Endothelial cell of umbilical vein (primary cell): ENCODE measurements around the gene SESN1. TPM values are rescaled to one million over a fixed set of nuclear protein-coding genes. Genes with fewer than 3 reads are reported as not detected.

ENCODE experiments used
- BruUV-seq: library from RNA; stranded (reverse); fragments of 400-500 nt; replicated peaks from 2 replicates; lab custom pipeline; 2021; lab: Mats Ljungman, UMichigan
- CTCF ChIA-PET: fragments of 300-600, 350-600 bp; sonication (Branson Sonifier 250); formaldehyde crosslinking; loops from one replicate; lab custom pipeline; 2021; ENCODE audit warnings: antibody characterized with exemption, inconsistent platforms; lab: Charles Lee
- POLR2A ChIA-PET: fragments of 300-600, 350-600 bp; sonication (Branson Sonifier 250); formaldehyde crosslinking; loops from one replicate; lab custom pipeline; 2021; ENCODE audit warnings: antibody characterized with exemption, inconsistent platforms; lab: Charles Lee
- DNase-seq: peaks from one replicate; pipeline ENCODE4 v3.0.0-alpha.2; 2011; ENCODE audit warnings: low read depth, low spot score
- FAIRE-seq: peaks from 2 replicates; lab custom pipeline; 2011; peaks lifted over from hg19 to GRCh38; lab: Jason Lieb, UNC
- H2AFZ ChIP-seq: 2 replicates; pipeline ENCODE4 v1.6.0; 2012; ENCODE audit warnings: low read depth, low read length, control low read depth, inconsistent platforms
- H3K27ac ChIP-seq: 2 replicates; pipeline ENCODE4 v1.5.1; 2011; ENCODE audit warnings: low read depth, mild to moderate bottlenecking, control low read depth, low read length, moderate library complexity; ENCODE audit not compliant: insufficient read depth
- H3K27me3 ChIP-seq, 2 experiments: 2 replicates each; pipeline versions ENCODE4 v1.6.0 to v1.6.1; 2011; ENCODE audit warnings: low read length in 2 of 2, mixed read lengths in 1 of 2; ENCODE audit not compliant: control insufficient read depth in 2 of 2, insufficient read depth in 2 of 2
- H3K36me3 ChIP-seq, 2 experiments: 2 replicates in 1 of 2; 3 replicates in 1 of 2; pipeline ENCODE4 v1.5.1; 2011; ENCODE audit warnings: low read length in 2 of 2, mild to moderate bottlenecking in 1 of 2, moderate library complexity in 1 of 2; ENCODE audit not compliant: control insufficient read depth in 2 of 2, insufficient read depth in 2 of 2; ENCODE audit errors: extremely low read depth in 1 of 2
- H3K4me1 ChIP-seq: 3 replicates; pipeline ENCODE4 v1.5.1; 2011; ENCODE audit warnings: mild to moderate bottlenecking, low read length; ENCODE audit not compliant: control insufficient read depth, insufficient read depth; ENCODE audit errors: extremely low read depth
- H3K4me2 ChIP-seq: 2 replicates; pipeline ENCODE4 v1.6.1; 2011; ENCODE audit warnings: low read length, control low read depth, mixed read lengths; ENCODE audit not compliant: insufficient read depth
- H3K4me3 ChIP-seq, 3 experiments: fragments of 200-600 bp in 1 of 3; sonication (generic), shearing (Covaris generic) in 1 of 3; replicated peaks in 1 of 3; 2 replicates each; pipeline ENCODE4 v1.5.1; 2011 to 2016; ENCODE audit warnings: control low read depth in 3 of 3, low read length in 3 of 3, mild to moderate bottlenecking in 2 of 3, inconsistent platforms in 1 of 3, low read depth in 1 of 3, moderate library complexity in 1 of 3; ENCODE audit not compliant: insufficient read depth in 1 of 3
- H3K79me2 ChIP-seq: 2 replicates; pipeline ENCODE4 v1.6.0; 2012; ENCODE audit warnings: low read length, inconsistent platforms; ENCODE audit not compliant: control insufficient read depth, insufficient read depth
- H3K9ac ChIP-seq: replicated peaks from 2 replicates; pipeline ENCODE3; 2011; ENCODE audit warnings: low read length, control low read depth; ENCODE audit not compliant: insufficient read depth; ENCODE audit errors: extremely low read depth
- H3K9me1 ChIP-seq: replicated peaks from 3 replicates; pipeline ENCODE4 v1.6.0; 2011; ENCODE audit warnings: mild to moderate bottlenecking, low read length; ENCODE audit not compliant: control insufficient read depth, insufficient read depth; ENCODE audit errors: extremely low read depth
- H3K9me3 ChIP-seq: replicated peaks from 2 replicates; pipeline ENCODE4 v1.5.1; 2012; ENCODE audit warnings: low read length, inconsistent platforms; ENCODE audit not compliant: control insufficient read depth, insufficient read depth
- H4K20me1 ChIP-seq: replicated peaks from 2 replicates; pipeline ENCODE3; 2011; ENCODE audit warnings: mild to moderate bottlenecking, low read length; ENCODE audit not compliant: control insufficient read depth, insufficient read depth; ENCODE audit errors: extremely low read depth
- EZH2 ChIP-seq: IDR thresholded peaks from 2 replicates; pipeline ENCODE4 v1.6.1; 2012; ENCODE audit warnings: borderline replicate concordance, low read depth, mild to moderate bottlenecking, moderate library complexity, low read length, inconsistent platforms; ENCODE audit not compliant: severe bottlenecking
- FOS ChIP-seq: IDR thresholded peaks from 2 replicates; pipeline ENCODE4 v1.6.1; 2011; ENCODE audit warnings: mild to moderate bottlenecking, low read length, moderate library complexity, borderline replicate concordance; ENCODE audit not compliant: insufficient read depth
- GATA2 ChIP-seq: IDR thresholded peaks from 2 replicates; pipeline ENCODE4 v1.7.0; 2011; ENCODE audit warnings: low read depth, mild to moderate bottlenecking, moderate library complexity, mixed read lengths, low read length; ENCODE audit not compliant: insufficient read length, insufficient read depth
- MYC ChIP-seq: IDR thresholded peaks from one replicate; pipeline ENCODE4 v1.6.1; 2011; ENCODE audit warnings: mild to moderate bottlenecking, low read depth, low read length
- POLR2AphosphoS5 ChIP-seq: IDR thresholded peaks from 2 replicates; pipeline ENCODE4 v1.6.1; 2012; ENCODE audit warnings: low read depth, mild to moderate bottlenecking, control low read depth, low read length, moderate library complexity; ENCODE audit not compliant: insufficient read depth
- dilution Hi-C: fragments of 300-500 bp; cut with MboI; formaldehyde crosslinking; loops from one replicate; pipeline ENCODE4 v1.15.0; 2019; ENCODE audit warnings: low sequenced_read_pairs; ENCODE audit not compliant: extremely low pct_ligation_motif_present
- intact Hi-C: fragments of 100-400 bp; cut with micrococcal nuclease; formaldehyde crosslinking; loops from one replicate; pipeline ENCODE4 v1.10.0; 2022
- polyA plus RNA-seq, 4 experiments: library from polyadenylated mRNA; depleted of rRNA in 3 of 4; stranded (reverse) in 3 of 4; unstranded in 1 of 4; fragments of >200 nt; gene quantifications; 2 replicates each; pipeline versions ENCODE4 v1.2.1 to v1.2.3, GENCODE V29; 2011 to 2012; ENCODE audit warnings: missing spikeins in 1 of 4
- total RNA-seq: library from RNA; stranded (reverse); gene quantifications from 2 replicates; pipeline ENCODE4 v1.2.3, GENCODE V29; 2021

The SESN1 gene
- total and polyA plus RNA-seq, 2 donors (not counting 3 experiments of a cell fraction or from before 2014, with no cell fraction given), result 7.1 to 15.6 TPM

DNA sequence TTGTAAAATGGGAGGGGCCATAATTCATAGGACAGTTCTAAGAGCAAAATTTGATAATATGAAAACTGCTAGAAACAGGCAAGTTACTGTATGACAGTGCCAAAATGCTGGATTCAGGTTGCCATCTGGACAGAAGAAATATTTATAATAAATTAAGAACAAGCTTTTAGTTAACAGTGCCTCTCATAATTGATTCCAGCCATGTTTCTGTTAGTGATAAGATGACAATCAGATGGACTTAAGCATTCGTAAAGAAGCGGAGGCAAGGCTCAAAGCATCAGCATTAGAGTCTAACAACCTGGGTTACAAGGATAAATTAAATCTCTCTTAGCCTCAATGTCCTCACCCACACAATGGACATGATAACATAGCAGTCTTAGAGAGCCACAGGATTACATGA lies 61.0 kb downstream of the SESN1 start:
- FAIRE-seq (no peak), DNase-seq (no peak)
- Histone ChIP-seq H3K4me1 (no peaks in the 10 kb centered on the region), H3K9me1 (no peaks in the 10 kb centered on the region), H3K27ac (no peak overlapping the region), H3K36me3 (no peaks in the 10 kb centered on the region), H3K79me2 (no peaks in the 10 kb centered on the region), H4K20me1 (no peaks in the 10 kb centered on the region), H3K9ac (no peak overlapping the region), H3K27me3 (no peaks in the 10 kb centered on the region), H3K4me2 (no peak overlapping the region), H3K9me3 (no peaks in the 10 kb centered on the region), H3K4me3 (no peak overlapping the region), H2AFZ (no peak overlapping the region)
- TF ChIP-seq FOS, result no peak
- no peak for TF ChIP-seq POLR2AphosphoS5
- BruUV-seq, result no TSS peak
- dilution Hi-C loops (no loop called here), intact Hi-C loops (no loop called here)
- POLR2A ChIA-PET, result no interaction called here
- CTCF ChIA-PET, result no interaction called here

GRCh38 chr6:109031416-109031815 lies 63.2 kb downstream of the SESN1 start:
- dilution Hi-C loops (no loop called here), intact Hi-C loops (no loop called here)
- no peak overlapping the region for H3K27ac ChIP-seq
- no peaks in the 10 kb centered on the region for H3K9me3 ChIP-seq
- H3K4me3 ChIP-seq, result no peak overlapping the region
- ChIA-PET CTCF (no interaction called here), POLR2A (no interaction called here)
- TF ChIP-seq MYC, result no peak
- no peak for TF ChIP-seq GATA2
- TF ChIP-seq EZH2, result no peak
- no peaks in the 10 kb centered on the region for H4K20me1 ChIP-seq
- H3K27me3 ChIP-seq, result no peaks in the 10 kb centered on the region
- DNase-seq (no peak), FAIRE-seq (no peak)
- no peaks in the 10 kb centered on the region for H3K79me2 ChIP-seq
- no peak overlapping the region for H2AFZ ChIP-seq
- H3K4me2 ChIP-seq, result no peak overlapping the region
- H3K9me1 ChIP-seq, result peaks cover 2% of the 10 kb centered on the region
- H3K9ac ChIP-seq, result no peak overlapping the region
- H3K36me3 ChIP-seq, result no peaks in the 10 kb centered on the region
- no peaks in the 10 kb centered on the region for H3K4me1 ChIP-seq
- no TSS peak for BruUV-seq
